Measurements from ENCODE around the gene CARMIL1. TPM values are rescaled to one million over a fixed set of nuclear protein-coding genes. Genes with fewer than 3 reads are reported as not detected.

Gene CARMIL1
- total RNA-seq, 4 donors from 2014 or later = 6.2 to 17.2 (median 11.5) TPM

- Histone ChIP-seq H3K4me1 (peaks cover 0 to 26% (median 0%) of the 10 kb centered on the region in 3 donors), H3K36me3 (no peaks in the 10 kb centered on the region), H3K27ac (peak overlapping the region in 2 of 4 donors; percentile 70 to 81), H3K9me3 (no peaks in the 10 kb centered on the region), H3K4me3 (peak overlapping the region; percentile 77 to 84), H3K27me3 (peaks cover 33% of the 10 kb centered on the region)
- TF ChIP-seq POLR2A (IDR thresholded peaks at IDR 0.05) (no peak), CTCF (IDR thresholded peaks at IDR 0.05) (no peak), EP300 (IDR thresholded peaks at IDR 0.05) (no peak), POLR2AphosphoS5 (IDR thresholded peaks at IDR 0.05) (no peak)
- WGBS, 2 donors (ENCODE audit: low coverage in 1 of 2) = 3 to 5% methylated on average over 4 to 9 of the region's 16 CpGs
- ATAC-seq = peak; percentile 4
These were observed 787 bp upstream of the CARMIL1 start for GRCh38 chr6:25278261-25278913.

- Histone ChIP-seq H3K4me1 (peaks cover 0 to 26% (median 0%) of the 10 kb centered on the region in 3 donors), H3K9me3 (no peaks in the 10 kb centered on the region), H3K36me3 (no peaks in the 10 kb centered on the region), H3K27me3 (peaks cover 30% of the 10 kb centered on the region), H3K27ac (peak overlapping the region in 3 of 4 donors; percentile 55 to 81 (median 70)), H3K4me3 (peak overlapping the region; percentile 77 to 84)
- no peak for ATAC-seq
- no peak for TF ChIP-seq POLR2A (IDR thresholded peaks at IDR 0.05)
- peak in 1 of 4 experiments; percentile 11 for TF ChIP-seq CTCF (IDR thresholded peaks at IDR 0.05)
- 3% methylated on average over 6 to 10 of the region's 31 CpGs for WGBS, 2 donors (ENCODE audit: low coverage in 1 of 2)
These were observed 672 bp downstream of the CARMIL1 start for GRCh38 chr6:25279748-25280343.

GRCh38 chr6:25280344-25281074 lies 1.3 kb downstream of the CARMIL1 start:
- WGBS, 2 donors (ENCODE audit: low coverage in 1 of 2) = 17 to 19% methylated on average over 7 to 13 of the region's 13 CpGs
- Histone ChIP-seq H3K9me3 (no peaks in the 10 kb centered on the region), H3K27me3 (peaks cover 23% of the 10 kb centered on the region), H3K27ac (peak overlapping the region in 3 of 4 donors; percentile 55 to 81 (median 70)), H3K4me3 (peak overlapping the region; percentile 77 to 84), H3K36me3 (no peaks in the 10 kb centered on the region), H3K4me1 (peaks cover 0 to 26% (median 0%) of the 10 kb centered on the region in 3 donors)
- no peak for TF ChIP-seq CTCF (IDR thresholded peaks at IDR 0.05)
- no peak for ATAC-seq

- no peak for TF ChIP-seq POLR2AphosphoS5 (IDR thresholded peaks at IDR 0.05)
- no peak for TF ChIP-seq EP300 (IDR thresholded peaks at IDR 0.05)
- Histone ChIP-seq H3K36me3 (no peaks in the 10 kb centered on the region), H3K27ac (no peak overlapping the region), H3K9me3 (no peaks in the 10 kb centered on the region), H3K4me3 (no peak overlapping the region), H3K4me1 (no peaks in the 10 kb centered on the region), H3K27me3 (no peaks in the 10 kb centered on the region)
- no peak for ATAC-seq
- WGBS, 2 donors (ENCODE audit: low coverage in 1 of 2) = 93 to 95% methylated on average over 2 of the region's 2 CpGs
These were observed 7.7 kb downstream of the CARMIL1 start for GRCh38 chr6:25286891-25287290.

- TF ChIP-seq EP300 (IDR thresholded peaks at IDR 0.05) (no peak), CTCF (IDR thresholded peaks at IDR 0.05) (no peak), POLR2A (IDR thresholded peaks at IDR 0.05) (no peak), POLR2AphosphoS5 (IDR thresholded peaks at IDR 0.05) (no peak)
- H3K27ac ChIP-seq = no peak overlapping the region
These were observed 8.8 kb downstream of the CARMIL1 start for GRCh38 chr6:25287941-25288340.

More at GRCh38 chr6:25287941-25288340, 8.8 kb downstream of the CARMIL1 start:
- no peaks in the 10 kb centered on the region for H3K4me1 ChIP-seq
- no peaks in the 10 kb centered on the region for H3K9me3 ChIP-seq
- H3K4me3 ChIP-seq = no peak overlapping the region
- ATAC-seq = no peak
- H3K27me3 ChIP-seq = no peaks in the 10 kb centered on the region
- WGBS, 2 donors (ENCODE audit: low coverage in 1 of 2) = 87 to 92% methylated on average over 5 to 6 of the region's 6 CpGs
- H3K36me3 ChIP-seq = no peaks in the 10 kb centered on the region
